GM19328 (cell line): ENCODE measurements around the gene DCAF7.

Experiments
- ATAC-seq: cut with Tn5 transposase; IDR thresholded peaks from one replicate; pipeline ENCODE4 v1.9.1; 2021; ENCODE audit warnings: mild to moderate bottlenecking, moderate library complexity; ENCODE audit not compliant: unreplicated experiment

Gene DCAF7

DNA sequence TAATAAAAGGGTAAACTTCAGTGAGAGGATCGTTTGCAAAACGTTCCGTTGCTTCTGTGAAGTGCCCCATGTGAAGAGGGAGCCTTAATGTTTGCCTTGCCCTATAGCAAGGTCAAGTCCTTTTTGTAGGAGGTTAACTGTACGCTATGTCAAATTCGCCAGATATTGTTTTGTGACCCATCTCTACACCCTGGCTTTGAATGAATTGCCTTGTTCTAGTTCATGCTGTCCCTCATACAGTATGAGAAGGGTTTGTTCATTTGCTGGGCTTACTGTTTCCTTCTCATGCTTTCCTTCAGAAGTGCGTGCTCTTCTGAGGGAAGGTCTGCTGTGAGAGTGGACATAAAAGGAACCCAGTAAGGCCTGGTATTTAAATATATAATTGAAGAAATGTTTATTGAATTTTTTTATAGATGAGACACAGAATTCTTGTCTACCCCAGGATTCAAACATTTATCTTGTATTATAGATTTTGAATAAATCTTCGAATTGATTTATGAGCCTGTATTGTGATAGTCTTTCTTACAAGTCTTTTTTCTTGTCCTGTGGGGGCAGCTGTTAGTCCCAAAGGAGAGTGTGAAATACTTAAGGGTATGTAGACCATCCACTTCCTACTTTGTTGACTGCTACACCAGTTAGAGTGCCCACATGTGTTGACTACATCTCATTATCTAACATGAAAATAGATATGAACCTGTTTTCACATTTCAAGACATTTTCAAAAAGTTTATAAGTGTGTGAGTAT, 73.7 kb downstream of the DCAF7 start:
- ATAC-seq: no peak

DNA sequence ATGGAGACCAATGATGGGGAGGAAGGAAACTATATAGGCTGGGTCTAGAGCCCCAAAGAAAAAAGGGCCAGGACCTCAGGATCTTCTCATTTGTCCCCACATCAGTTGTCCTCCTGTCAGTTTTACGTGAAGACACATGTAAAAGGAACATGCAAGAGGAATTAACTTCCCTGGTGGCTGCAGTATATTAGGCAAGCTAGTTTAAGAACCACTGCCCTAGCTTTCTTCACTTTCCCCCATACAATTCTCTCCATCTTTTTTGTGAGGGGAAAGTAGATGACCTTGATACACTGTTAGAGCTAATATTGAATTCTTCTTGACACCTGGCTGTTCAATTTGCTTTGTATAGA, 74.2 kb downstream of the DCAF7 start:
- ATAC-seq: no peak

DNA sequence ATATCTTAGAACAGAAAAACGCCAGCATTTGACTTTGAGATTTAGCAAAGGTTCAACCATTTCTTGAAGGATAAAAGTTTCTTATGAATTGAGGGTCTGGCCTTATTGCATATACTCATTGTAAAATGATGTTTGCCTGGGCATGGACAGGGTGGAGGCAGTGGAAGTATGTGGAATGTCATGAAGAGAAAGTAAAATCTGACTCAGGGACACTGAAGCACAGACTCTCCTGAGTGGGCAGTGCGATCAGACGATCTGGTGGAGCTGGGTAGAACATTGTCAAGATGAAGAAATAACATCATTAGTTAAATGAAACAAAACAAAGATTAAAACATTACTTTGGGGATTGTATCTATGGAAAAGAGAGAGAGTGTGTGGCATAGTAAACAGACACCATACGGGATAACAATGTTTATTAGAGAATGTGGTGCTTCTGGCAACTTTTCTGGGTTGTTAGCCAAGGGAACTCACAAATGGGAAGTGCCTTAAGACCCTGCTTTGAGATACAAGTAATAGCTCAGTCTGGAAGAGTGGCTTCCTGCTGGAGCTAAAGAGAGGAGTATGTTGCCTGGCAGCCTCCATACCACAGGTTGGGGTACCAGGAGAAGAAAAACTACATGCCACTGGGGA, 76.4 kb downstream of the DCAF7 start:
- no peak for ATAC-seq

- ATAC-seq: no peak
These were observed 79.3 kb downstream of the DCAF7 start for GRCh38 chr17:63629627-63630026.

- ATAC-seq: no peak
These were observed 80.8 kb downstream of the DCAF7 start for GRCh38 chr17:63631062-63631461.

DNA sequence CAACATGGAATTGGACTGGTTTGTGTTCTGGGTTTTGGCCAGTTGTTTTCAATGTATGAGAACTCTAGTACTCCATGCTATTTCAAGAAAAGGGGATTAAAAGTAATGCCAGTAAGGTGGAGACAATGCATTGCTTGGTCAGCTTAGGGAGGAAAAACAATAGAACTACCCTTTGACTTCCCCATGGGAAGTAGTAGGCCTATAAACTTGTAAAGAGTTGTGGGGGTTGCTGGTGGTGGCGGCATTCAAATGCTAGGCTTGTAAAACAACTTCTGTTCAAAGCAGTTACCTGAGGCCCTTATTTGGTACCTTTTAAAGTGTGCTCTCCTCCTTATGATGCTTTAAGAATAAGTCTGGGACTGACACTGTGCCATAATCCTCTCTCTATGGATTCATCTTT, 81.3 kb downstream of the DCAF7 start:
- no peak for ATAC-seq

DNA sequence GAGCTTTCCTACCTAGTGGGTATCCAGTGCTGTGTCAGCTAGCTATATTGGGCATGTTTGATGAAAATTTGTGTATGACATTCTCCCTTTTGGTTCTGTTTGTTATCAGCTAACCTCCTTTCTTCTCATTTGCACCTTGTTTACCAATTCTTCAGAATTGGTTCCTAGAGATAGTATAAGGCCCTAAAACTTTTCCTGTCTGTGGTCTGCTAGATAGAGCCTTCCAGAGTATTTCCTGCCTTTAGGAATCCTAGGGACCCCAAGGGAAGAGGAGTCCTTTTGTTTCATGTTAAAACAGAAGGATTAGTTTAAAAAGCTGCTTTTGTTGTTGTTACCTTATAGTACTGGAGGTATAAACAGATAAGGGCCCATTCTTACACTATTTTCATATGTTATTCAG, 83.5 kb downstream of the DCAF7 start:
- no peak for ATAC-seq

GRCh38 chr17:63634163-63634562, 83.9 kb downstream of the DCAF7 start:
- no peak for ATAC-seq

- no peak for ATAC-seq
These were observed 84.5 kb downstream of the DCAF7 start for GRCh38 chr17:63634816-63635215.

GRCh38 chr17:63635290-63635689, 85.0 kb downstream of the DCAF7 start:
- ATAC-seq: no peak

GRCh38 chr17:63635787-63636186, 85.5 kb downstream of the DCAF7 start:
- no peak for ATAC-seq

- no peak for ATAC-seq
These were observed 88.8 kb downstream of the DCAF7 start for GRCh38 chr17:63639125-63639524.

- ATAC-seq: no peak
These were observed 89.8 kb downstream of the DCAF7 start for GRCh38 chr17:63640038-63640437.

DNA sequence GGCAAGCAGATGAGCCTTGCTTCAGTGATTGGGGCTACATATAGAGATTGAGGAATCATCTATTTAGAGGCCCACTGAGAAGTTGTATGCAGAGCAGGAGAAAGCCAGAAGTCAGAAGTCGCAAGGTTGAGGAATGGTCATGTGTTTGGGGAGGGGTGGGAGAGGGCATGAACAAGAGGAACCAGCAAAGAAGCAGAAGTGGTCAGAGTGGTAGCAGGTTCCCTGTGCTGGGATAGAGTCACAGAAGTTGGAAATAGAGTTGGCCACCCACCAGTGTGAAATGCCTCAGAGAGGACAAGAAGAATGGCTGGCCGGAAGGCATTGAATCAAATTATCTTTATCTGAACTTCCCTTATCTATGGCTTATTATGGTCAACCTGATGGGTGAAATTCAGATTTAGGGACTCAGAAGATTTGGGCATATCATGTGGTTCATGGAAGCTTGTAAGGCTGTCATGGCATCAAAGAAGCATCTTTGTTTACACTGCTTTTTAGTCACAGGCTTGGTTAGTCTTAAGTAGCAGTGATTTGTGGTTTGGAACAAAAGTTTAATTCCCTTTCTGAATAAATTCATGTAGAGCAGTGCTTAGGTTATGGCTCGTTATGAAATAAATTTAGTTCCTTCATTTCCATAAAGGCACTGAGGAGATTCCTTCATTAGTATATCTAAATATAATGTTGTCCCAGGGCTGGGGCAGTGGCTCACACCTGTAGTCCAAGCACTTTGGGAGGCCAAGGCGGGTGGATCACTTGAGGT, 91.6 kb downstream of the DCAF7 start:
- ATAC-seq: no peak
